Erythroblast (primary cell): ENCODE data around the gene MYEF2.

Source experiments
- GATA1 ChIP-seq: IDR thresholded peaks from 2 replicates; pipeline ENCODE4 v1.6.1; 2011; ENCODE audit warnings: low read depth, mild to moderate bottlenecking, control low read depth, low read length, moderate library complexity
- POLR2A ChIP-seq: IDR thresholded peaks from 2 replicates; pipeline ENCODE4 v1.6.1; 2011; ENCODE audit warnings: mild to moderate bottlenecking, low read length

DNA sequence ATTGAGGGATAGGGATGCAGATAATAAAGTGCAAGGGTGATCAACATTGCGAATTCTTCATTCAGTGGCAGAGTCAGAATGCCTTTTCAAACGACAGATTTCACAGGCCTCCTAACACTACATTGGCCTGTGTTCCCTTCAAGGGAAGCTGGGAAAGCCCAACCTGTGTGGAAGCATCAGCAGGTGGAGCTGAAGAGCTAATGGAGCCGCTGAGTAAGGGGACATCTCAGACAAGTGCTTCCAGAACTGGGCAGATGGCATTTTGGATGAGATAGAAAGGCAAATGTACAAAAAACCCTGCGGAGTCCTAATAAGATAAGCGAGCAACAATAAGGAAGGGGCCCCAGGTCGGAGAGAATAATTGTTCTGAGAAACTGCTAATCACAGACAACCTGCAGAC is 65.9 kb downstream of the MYEF2 start:
- no peak for TF ChIP-seq POLR2A
- TF ChIP-seq GATA1 = no peak
